Ecto neural progenitor cell (in vitro differentiated cells): ENCODE results near the gene GALNTL6.
"Not testable (repeated sequence)": the region's sequence is repeated elsewhere in the genome, so short reads cannot be mapped to it uniquely, and the experiment has no call there.

Experiments
- DNase-seq: peaks from one replicate; pipeline ENCODE4 v3.0.0-alpha.2; 2018; ENCODE audit warnings: low spot score

Gene GALNTL6

DNA sequence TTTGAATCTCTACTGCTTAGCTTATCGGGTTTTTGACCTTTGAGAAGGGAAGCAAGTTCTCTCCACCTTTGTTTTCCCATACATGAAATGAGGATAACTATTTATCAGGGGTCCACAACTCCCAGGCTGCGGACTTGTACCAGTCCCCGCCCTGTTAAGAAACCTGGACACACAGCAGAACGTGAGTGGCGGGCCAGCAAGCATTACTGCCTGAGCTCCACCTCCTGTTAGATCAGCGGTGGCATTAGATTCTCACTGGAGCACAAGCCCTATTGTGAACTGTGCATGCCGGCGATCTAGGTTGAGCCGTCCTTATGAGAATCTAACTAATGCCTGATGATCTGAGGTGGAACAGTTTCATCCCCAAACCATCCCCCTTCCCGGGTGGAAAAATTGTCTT is 579.5 kb downstream of the GALNTL6 start:
- no peak for DNase-seq

DNA sequence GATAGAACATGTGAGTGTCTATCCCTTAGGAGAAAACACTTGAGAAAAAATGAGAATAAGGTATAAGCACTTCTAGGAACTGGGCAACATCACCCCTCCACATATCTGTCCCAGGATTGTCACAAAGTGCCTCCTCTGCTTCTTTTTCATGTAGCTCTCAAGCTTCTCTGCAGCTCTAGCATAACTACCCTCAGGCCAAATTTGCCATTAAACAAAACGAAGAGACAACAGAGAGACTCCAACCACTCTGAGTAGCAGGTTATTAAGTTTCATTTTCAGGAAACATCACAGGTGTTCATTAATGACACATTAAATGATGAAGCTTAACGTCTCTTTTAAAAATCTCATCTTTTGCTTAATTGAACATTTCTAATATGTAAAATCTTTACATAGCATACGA is 580.0 kb downstream of the GALNTL6 start:
- no peak for DNase-seq

DNA sequence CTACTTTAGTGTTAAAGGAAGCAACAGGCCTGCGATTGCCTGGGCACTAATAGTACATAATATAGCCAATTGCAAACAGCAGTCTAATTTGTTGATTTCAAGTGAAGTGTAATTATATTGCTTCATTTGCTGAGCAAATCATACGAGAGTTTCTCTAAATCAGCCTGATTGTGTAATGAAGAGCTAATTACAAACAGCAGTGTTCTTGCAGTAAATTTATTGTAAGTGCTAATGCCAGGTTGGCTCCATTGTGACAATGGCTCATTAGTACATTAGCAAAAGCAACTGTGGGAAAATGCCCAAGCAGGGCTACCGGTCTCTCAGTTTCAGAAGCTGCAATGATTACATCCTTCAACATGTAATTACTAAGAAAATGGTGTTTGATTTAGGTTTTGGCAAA is 591.5 kb downstream of the GALNTL6 start:
- DNase-seq = no peak

DNA sequence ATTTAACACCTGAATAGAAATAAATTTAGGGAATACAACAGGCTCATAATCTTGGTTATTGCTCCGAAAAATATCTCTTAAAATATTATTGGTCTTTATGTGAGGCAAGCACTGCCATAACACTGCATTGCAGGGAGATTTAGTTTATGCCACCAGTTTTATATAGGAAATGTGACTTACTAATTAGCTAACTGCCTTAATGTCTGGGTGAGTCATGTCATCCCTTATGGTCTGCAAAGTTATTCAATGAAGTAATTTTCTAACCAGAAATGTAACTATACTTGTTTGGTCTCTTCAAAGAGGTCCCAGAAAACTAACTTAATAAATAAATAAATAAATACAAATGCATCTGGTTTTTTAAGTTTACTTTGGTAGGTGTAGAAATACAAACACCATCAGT is 597.2 kb downstream of the GALNTL6 start:
- no peak for DNase-seq

DNA sequence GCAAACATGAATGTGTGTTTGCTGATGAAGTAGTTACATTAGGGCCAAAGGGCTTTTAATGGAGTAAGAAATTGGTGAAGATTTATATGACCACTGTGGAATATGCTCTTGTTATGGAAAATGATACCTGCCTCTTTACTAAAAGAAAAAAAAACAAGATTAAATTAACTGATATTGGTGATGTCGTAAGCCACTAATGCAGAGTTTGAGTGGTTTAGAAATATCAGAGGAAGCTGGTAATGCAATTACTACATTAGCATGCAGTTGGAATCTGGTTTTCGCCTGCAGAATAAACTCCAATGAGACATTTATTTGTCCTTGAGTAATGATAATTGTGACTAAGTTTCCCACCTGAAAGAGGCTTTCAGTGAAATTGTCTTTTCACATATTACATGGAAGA is 597.9 kb downstream of the GALNTL6 start:
- DNase-seq = no peak

DNA sequence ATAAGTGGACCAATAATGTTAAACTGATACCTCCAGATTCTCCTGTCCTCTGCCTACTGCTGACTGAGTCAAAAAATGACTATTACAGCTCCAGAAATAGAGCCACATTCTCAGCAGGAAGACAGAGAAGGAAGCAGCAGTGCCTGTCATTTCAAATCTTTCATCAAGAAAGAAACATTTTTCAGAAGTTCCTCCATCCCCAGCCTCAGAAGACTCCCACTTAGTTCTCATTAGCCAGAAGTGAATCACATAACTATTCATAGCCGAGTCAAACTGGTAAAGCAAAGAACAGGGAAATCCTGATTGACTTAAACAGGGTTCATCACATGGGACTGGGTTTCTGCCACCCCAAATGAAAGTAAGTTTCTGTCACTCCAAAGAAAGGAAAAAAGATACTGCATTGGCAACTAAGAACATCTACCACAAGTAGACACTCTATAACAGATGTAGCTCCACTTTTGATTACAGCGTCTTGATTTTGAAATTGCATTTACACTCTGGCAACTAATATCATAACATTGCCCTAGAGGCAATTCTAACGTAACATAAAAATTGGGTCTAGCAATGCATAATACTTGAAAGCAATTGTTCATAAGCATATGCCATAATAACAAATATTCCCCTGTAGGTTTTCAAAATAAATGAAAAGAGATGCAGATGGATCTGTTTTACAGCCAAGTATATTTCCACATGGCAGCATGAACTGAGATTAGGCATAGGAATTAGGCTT is 599.8 kb downstream of the GALNTL6 start:
- no peak for DNase-seq

DNA sequence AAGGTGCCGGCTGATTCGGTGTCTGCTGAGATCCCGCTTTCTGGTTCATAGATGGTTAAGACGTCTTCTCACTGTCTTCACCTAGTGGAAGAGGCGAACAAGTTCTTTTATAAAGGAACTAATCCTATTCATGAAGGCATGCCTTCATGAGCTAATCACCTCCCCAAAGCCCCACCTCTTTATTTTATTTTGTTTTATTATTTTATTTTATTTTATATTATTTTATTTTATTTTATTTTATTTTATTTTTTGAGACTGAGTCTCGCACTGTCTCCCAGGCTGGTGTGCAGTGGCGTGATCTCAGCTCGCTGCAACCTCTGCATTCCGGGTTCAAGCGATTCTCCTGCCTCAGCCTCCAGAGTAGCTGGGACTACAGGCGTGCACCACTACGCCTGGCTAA is 615.8 kb downstream of the GALNTL6 start:
- not testable (repeated sequence) for DNase-seq

DNA sequence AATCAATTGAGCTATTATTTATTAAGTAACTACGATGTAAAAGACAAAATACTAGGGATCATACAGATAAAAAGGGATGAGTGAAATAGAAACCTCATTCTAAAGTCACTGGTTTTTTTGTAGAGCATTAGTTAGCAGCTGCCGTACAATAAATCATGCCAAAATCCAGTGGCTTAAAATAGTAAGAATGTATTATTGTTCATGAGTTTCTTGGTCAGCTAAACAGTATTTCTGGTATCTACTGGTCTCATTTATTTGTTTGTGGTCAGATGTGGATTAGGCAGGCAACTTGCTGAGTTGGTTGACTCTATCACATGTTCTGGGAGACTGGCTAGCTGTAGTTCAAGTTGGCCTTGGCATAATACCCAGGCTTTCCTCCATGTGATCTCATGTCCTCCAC is 667.3 kb downstream of the GALNTL6 start:
- no peak for DNase-seq

DNA sequence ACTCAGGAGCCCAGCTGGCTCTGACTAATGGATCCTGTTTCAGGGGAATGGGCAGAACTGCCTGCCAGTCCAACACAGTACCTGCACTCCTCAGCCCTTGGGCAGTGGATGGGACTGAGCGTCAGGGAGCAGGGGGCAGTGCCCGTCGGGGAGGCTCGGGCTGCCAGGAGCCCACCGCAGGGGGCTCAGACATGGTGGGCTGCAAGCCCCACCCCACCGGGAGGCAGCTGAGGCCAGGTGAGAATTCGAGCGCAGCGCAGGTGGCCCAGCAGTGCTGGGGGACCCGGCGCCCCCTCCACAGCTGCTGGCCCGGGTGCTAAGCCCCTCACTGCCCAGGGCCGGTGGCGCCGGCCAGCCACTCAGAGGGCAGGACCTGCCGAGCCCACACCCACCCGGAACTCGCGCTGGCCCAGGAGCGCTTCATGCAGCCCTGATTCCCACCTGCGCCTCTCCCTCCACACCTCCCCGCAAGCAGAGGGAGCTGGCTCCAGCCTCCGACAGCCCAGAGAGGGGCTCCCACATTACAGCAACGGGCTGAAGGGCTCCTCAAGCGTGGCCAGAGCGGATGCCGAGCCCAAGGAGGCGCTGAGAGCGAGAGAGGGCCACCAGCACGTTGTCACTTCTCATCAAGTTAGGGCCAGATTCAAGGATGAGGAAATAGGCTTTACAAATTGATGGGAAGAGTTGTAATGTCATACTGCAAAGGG is 668.8 kb downstream of the GALNTL6 start:
- no peak for DNase-seq

DNA sequence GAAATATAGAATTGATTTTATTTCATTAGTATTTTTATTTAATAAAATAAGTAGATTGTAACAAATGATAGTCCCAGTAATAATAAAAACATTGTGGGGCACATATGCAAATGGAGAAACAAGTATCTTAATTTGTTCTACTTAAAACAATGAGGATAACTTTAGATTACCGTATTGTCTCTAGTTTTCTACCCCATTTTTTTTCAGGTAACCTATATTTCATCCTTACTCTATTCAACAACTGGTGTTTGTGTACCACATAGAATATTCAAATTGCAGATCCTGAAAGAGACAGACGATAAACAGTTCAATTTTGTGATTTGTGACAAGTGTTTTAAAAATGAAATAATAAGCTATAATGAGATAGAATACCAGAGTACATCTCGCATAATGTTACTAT is 671.8 kb downstream of the GALNTL6 start:
- DNase-seq = no peak

DNA sequence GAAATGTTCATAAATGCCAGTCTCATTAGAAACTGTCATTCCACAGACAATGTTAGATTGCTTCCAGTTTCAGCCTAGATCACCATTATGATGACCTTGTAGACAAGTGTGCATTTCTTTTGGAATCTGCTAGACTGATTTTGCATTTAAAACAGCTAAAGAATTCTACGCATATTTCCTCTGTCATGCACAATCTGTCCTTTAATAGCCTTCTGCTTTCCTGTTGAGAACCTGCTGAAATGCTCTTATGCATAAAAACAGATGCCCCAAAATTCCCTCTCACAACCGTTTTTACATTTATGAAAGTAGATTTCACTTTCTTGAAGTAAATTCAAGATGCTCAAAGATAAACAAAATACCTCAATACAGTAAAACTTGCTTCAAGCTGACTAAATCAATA is 673.3 kb downstream of the GALNTL6 start:
- DNase-seq = no peak

DNA sequence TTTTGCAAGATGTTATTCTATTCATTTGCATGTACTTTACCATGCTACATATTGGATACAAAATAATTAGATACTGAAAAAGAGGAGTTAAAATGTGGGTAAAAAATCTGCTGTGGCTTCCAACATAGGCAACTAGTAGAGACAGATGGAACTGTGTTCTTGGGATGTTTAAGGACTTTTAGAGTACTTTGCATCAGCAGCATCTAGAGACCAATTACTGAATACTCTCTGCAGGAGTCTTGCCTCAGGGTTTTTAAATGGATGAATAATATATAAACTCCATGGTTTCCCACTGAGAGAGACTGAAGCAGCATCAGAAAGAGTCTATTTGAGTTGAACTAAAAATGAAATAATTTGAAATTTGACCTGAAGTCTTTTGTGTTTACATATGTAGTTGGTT is 676.7 kb downstream of the GALNTL6 start:
- DNase-seq = no peak

DNA sequence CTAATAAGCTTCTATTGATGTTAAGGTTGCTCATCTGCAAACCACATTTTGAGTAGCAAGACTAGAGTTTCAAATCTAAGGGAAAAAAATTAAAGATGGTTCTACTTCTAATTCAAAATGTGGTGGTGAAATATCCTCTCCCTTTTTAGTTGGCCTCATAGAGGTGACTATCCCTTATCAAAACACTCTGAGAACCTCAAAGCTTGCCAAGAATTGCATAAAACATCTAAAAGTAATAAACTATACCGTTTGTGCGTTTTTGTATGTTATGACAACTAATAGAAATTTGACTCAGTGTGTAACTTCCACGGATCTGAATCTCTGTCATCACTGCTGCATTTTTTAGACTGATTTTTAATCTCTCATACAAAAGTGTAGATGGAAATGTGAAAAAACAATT is 682.6 kb downstream of the GALNTL6 start:
- no peak for DNase-seq

DNA sequence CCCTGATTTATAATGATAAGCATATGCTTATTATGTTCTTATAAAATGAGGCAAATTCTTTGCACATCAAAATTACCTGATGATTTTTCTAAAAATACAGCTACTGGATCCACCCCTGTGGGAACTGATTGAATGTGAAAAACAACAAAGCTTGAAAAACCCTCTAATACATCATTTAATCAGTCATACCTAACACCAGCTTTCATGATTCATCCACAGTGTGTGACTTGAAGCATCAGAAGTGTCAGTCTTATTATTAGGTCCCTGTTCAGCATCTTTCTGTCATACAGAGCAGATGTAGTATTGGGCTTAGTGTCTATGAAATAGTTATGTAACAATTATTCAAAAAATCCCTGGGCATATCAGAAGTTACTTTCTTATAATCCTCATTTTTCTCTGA is 684.1 kb downstream of the GALNTL6 start:
- no peak for DNase-seq

DNA sequence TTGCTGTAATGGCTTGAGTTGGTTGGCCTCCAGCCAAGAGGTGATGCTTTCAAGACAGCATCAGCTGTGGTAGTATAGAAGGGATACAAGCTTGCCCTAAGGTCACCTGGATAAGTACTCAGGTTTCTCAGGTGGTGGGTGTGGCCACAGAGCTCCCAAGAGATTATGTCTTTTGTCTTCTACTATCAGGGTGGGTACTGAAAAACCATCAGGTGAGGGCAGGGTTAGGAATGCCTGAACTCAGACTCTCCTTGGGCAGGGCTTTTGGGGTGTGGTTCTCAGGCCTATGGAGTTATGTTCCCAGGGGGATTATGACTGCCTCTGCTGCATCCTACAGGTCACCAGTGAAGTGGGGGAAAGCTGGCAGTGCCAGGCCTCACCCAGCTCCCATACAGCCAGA is 700.8 kb downstream of the GALNTL6 start:
- DNase-seq = no peak

DNA sequence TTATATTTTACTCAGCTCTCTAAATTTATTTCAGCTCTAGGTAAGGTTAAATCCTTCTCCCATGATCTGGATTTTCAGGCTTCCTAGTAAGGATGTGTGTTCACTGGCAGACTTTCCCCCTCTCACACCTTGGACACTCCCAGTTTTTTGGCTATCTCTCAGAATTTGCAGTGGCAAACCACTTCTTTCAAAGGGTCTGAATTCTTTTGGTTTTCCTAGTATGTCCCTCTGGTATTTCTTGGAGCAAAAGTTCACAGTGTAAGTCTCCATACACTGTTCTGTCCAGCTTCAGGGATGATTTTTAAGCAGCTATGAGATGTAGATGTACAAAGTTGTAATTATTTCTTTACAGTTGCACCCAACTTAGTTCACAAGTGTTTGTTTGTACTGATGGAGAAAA is 701.6 kb downstream of the GALNTL6 start:
- no peak for DNase-seq

DNA sequence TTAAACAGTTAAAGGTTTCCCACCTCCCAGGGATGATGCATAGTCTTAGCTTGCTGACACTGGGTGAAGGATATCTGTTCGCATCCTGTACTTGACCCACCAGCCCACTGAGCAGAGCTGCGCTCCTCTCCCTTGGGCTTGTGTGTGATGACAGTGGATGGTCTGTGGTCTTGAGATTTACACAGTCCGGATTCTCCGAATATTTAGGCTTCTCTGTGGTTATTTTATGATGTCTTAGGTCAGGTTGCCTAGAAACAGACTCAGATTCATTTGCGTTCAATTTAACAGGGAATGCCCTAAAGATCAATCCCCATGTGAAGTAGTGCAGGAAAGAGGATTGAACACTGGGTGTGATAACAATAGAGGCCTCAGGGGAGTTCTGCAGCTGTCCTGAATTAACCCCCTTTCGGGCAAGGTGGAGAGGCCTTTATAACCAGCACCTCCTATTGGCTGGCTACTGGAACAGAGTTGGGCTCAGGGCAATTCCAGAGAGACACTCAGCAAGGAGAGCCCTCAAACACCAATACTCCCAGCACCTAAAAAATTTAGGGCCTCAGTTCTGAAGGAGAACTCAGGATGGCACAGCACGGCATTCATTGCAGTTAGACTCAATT is 702.2 kb downstream of the GALNTL6 start:
- DNase-seq = no peak

DNA sequence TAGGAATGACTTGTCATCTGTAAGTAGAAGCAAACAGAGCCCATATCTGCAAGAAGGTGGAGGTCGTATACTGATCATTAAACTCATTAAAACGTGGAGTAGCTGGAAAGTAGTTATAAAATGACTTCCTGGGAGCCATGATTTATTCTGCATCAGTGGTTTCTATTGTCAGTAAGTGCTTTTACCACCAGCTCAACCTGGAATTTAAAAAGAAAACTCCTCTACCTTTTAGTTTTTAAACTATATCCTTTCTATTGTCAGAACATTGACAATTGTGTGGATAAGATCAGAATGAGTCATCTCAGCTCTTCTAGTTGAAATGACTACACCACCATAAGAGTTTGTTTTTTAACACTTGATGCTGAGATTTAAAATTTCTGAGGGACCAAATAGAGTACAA is 704.2 kb downstream of the GALNTL6 start:
- DNase-seq = no peak

DNA sequence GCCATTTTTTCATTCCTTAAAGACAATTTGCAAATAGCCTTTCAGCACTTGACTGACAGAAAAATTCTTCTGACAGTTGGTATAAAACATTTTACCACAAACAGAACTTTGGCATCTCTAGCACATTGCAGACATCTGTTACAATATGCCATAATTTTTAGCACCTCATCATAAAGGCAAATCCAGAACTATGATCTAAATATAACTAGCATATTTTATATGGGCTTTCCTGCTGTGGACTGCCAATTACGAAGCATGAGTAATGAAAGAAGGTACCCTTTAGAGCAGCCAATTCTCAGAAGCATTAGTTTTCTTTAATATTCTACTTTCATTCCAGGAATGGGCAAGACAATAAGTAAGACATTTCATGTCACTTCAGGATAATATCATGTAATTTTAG is 708.0 kb downstream of the GALNTL6 start:
- no peak for DNase-seq

DNA sequence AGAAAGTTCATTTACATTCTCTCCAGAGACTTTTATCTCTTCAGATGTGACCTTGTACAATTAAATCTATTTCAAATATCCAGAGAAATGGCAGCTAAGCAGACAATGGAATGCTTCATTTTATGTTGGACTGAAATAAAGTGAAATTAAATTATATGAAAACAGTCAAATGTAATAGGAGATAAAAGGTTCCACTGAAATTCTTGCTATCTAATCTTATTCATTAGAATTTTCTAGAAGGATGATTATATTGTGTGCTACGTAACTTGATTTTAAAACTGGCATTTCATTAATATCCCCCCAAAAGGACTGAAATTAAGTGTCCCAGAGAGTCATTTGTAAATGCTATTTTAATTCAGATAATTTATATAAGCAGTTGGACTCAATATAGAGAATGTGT is 708.5 kb downstream of the GALNTL6 start:
- no peak for DNase-seq

DNA sequence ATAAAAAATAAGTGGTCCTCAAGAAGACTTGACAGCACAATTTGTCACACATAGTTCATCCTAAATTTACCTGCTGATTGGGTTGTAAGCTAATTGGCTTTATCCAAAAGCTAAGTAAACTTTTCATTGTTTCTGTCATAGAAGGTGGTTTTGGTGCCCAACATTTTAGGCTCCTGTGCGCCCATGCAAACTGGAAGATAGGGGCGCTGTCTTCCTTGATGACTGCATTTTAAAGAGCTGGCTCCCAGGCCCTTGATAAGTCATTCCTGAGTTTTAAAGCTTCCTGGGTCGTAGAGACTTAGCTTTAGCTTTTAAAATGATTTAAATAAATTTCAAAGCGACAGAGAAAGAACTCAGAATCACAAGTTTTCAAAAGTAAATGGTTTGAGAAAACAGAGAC is 730.0 kb downstream of the GALNTL6 start:
- DNase-seq = no peak

DNA sequence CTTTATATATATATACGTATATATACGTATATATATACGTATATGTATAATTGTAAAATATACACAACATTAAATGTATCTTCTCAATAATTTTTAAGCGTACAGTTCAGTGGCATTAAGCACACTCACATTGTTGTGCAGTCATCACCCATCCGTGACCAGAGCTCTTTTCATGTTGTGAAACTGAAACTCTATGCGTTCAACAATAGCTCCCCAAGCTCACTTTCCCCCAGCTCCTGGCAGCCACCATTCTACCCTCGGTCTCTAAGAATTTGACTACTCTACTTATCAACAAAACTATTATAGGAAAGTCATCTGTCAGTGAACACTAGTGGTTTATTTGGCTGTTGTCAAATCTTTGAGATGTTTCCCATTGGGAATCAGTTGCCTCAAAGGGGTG is 733.6 kb downstream of the GALNTL6 start:
- DNase-seq = no peak

DNA sequence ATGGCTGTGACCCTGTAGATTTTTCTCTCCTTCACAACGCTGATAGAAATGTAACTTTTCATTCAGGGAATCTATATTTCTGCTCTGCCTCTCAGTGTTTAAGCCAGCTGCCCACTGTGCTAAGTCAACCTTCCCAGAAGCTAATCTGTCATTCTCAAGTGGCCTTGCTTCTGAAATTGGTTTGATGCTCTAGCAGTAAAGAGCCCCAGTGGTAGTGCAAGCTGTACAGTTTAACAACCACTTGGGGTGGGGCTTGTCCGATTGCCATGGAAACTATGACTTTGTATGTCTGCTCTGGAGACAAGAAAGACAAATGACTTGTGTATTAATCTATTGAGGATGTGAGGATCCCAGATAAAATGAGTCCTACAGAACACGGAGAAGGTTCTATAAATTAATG is 734.5 kb downstream of the GALNTL6 start:
- no peak for DNase-seq

DNA sequence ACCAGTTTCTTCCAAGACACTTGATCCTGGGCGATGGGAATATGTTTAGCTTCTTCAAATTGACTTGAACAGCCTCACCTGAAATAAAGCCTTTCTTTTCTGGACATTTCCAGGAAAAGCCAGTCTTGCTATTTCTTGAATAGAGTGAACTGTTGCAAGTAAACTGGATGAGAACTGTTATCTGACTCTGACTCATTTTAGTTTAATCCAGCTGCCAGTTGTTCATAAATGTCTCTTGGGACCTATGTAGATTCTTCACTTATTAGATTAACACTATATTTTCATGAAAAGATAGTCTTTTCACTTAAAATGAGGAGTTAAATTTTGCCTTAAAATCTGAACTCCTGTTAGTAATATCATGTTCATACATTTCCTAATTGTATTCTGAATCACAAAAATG is 740.0 kb downstream of the GALNTL6 start:
- DNase-seq = no peak
